H1 (cell line): Measurements from ENCODE around the gene FAM234A. TPM values are rescaled to one million over a fixed set of nuclear protein-coding genes. Genes with fewer than 3 reads are reported as not detected.

Experiments used
- CTCF ChIA-PET: fragments of 300-600 bp; sonication (Branson Sonifier 250); formaldehyde crosslinking; loops from one replicate; lab custom pipeline; 2021; ENCODE audit not compliant: partially characterized antibody; lab: Charles Lee
- POLR2A ChIA-PET: fragments of 300-600 bp; sonication (Branson Sonifier 250); formaldehyde crosslinking; loops from one replicate; lab custom pipeline; 2021; ENCODE audit warnings: inconsistent platforms; ENCODE audit not compliant: partially characterized antibody; lab: Charles Lee
- DNase-seq, 2 experiments: peaks; one replicate each; pipeline versions ENCODE4 v3.0.0 to v3.0.0-alpha.2; 2010 to 2022; ENCODE audit warnings: low spot score in 2 of 2, low read depth in 1 of 2, mixed read lengths in 1 of 2
- FAIRE-seq: peaks from 2 replicates; lab custom pipeline; 2011; peaks lifted over from hg19 to GRCh38; lab: Jason Lieb, UNC
- H2AFZ ChIP-seq: 2 replicates; pipeline ENCODE4 v1.8.1; 2012; ENCODE audit warnings: low read length, inconsistent platforms
- H2AK5ac ChIP-seq: 2 replicates; pipeline ENCODE4 v1.6.1; 2013; ENCODE audit warnings: low read depth, low read length
- H2BK120ac ChIP-seq: replicated peaks from 2 replicates; pipeline ENCODE3; 2013; ENCODE audit warnings: low read depth, low read length, inconsistent platforms
- H2BK12ac ChIP-seq: 2 replicates; pipeline ENCODE4 v1.6.1; 2013; ENCODE audit warnings: low read depth, low read length
- H2BK15ac ChIP-seq: 2 replicates; pipeline ENCODE4 v1.6.1; 2013; ENCODE audit warnings: low read length
- H2BK20ac ChIP-seq: 2 replicates; pipeline ENCODE4 v1.6.1; 2013; ENCODE audit warnings: low read length
- H2BK5ac ChIP-seq: 2 replicates; pipeline ENCODE4 v1.6.1; 2013; ENCODE audit warnings: low read depth, low read length
- H3K14ac ChIP-seq: 2 replicates; pipeline ENCODE4 v1.6.1; 2013; ENCODE audit warnings: inconsistent platforms; ENCODE audit not compliant: insufficient read length
- H3K18ac ChIP-seq: 2 replicates; pipeline ENCODE4 v1.6.1; 2013; ENCODE audit warnings: low read length; ENCODE audit errors: extremely low read depth
- H3K23ac ChIP-seq: 2 replicates; pipeline ENCODE4 v1.6.1; 2013; ENCODE audit warnings: inconsistent platforms; ENCODE audit not compliant: insufficient read length
- H3K23me2 ChIP-seq: 2 replicates; pipeline ENCODE4 v1.6.1; 2013; ENCODE audit warnings: low read depth, low read length
- H3K27ac ChIP-seq: 2 replicates; pipeline ENCODE4 v1.6.1; 2011; ENCODE audit warnings: low read depth, low read length, inconsistent platforms
- H3K27me3 ChIP-seq, 4 experiments: replicated peaks in 1 of 4; 1 replicate in 1 of 4; 2 replicates in 3 of 4; pipeline versions ENCODE4 v1.6.1 to v1.8.1; 2011 to 2013; ENCODE audit warnings: low read length in 3 of 4, mild to moderate bottlenecking in 3 of 4, inconsistent platforms in 2 of 4, mixed read lengths in 2 of 4, moderate library complexity in 1 of 4; ENCODE audit not compliant: control insufficient read depth in 3 of 4, insufficient read depth in 3 of 4; ENCODE audit errors: extremely low read depth in 1 of 4
- H3K36me3 ChIP-seq, 4 experiments: 2 replicates each; pipeline versions ENCODE4 v1.6.1 to v1.8.1; 2011 to 2013; ENCODE audit warnings: mild to moderate bottlenecking in 4 of 4, low read length in 3 of 4, moderate library complexity in 2 of 4, control low read depth in 1 of 4, inconsistent platforms in 1 of 4; ENCODE audit not compliant: insufficient read depth in 4 of 4, control insufficient read depth in 2 of 4
- H3K4ac ChIP-seq: replicated peaks from 2 replicates; pipeline ENCODE3; 2013; ENCODE audit warnings: low read length, low read depth, mixed read lengths, inconsistent platforms; ENCODE audit not compliant: insufficient read length
- H3K4me1 ChIP-seq, 4 experiments: replicated peaks in 1 of 4; 1 replicate in 1 of 4; 2 replicates in 3 of 4; pipeline versions ENCODE4 v1.6.1 to v1.8.1; 2011 to 2013; ENCODE audit warnings: low read length in 3 of 4, inconsistent platforms in 2 of 4, mixed read lengths in 1 of 4; ENCODE audit not compliant: insufficient read depth in 4 of 4, control insufficient read depth in 3 of 4
- H3K4me2 ChIP-seq, 2 experiments: 2 replicates each; pipeline versions ENCODE4 v1.6.1 to v1.8.1; 2011 to 2013; ENCODE audit warnings: low read depth in 2 of 2, low read length in 2 of 2, control low read depth in 1 of 2, inconsistent platforms in 1 of 2, mild to moderate bottlenecking in 1 of 2; ENCODE audit not compliant: insufficient read depth in 1 of 2
- H3K4me3 ChIP-seq, 4 experiments: fragments of 200-600, 300-600 bp in 1 of 4; sonication (generic), shearing (Covaris generic), sonication (Bioruptor Twin) in 1 of 4; 2 replicates each; pipeline versions ENCODE4 v1.5.1 to v1.8.1; 2011 to 2016; ENCODE audit warnings: low read length in 4 of 4, low read depth in 3 of 4, control low read depth in 2 of 4, inconsistent platforms in 2 of 4, mild to moderate bottlenecking in 2 of 4, mixed read lengths in 1 of 4, moderate library complexity in 1 of 4; ENCODE audit not compliant: insufficient read depth in 2 of 4; ENCODE audit errors: extremely low read depth in 1 of 4
- H3K56ac ChIP-seq: replicated peaks from 2 replicates; pipeline ENCODE3; 2013; ENCODE audit warnings: low read depth, mild to moderate bottlenecking, mixed read lengths, low read length, inconsistent platforms; ENCODE audit not compliant: insufficient read length
- H3K79me1 ChIP-seq: 2 replicates; pipeline ENCODE4 v1.6.1; 2013; ENCODE audit warnings: low read depth, low read length, control low read depth
- H3K79me2 ChIP-seq, 2 experiments: 2 replicates each; pipeline versions ENCODE4 v1.6.1 to v1.8.1; 2012 to 2013; ENCODE audit warnings: low read length in 2 of 2, mild to moderate bottlenecking in 2 of 2, inconsistent platforms in 1 of 2; ENCODE audit not compliant: insufficient read depth in 2 of 2, control insufficient read depth in 1 of 2
- H3K9ac ChIP-seq, 4 experiments: replicated peaks in 1 of 4; 1 replicate in 1 of 4; 2 replicates in 3 of 4; pipeline versions ENCODE4 v1.6.1 to v1.8.1; 2011 to 2013; ENCODE audit warnings: low read depth in 3 of 4, low read length in 3 of 4, control low read depth in 2 of 4, mild to moderate bottlenecking in 2 of 4, moderate library complexity in 2 of 4, inconsistent platforms in 1 of 4; ENCODE audit errors: extremely low read depth in 1 of 4
- H3K9me3 ChIP-seq, 2 experiments: 2 replicates each; pipeline versions ENCODE4 v1.6.1 to v1.8.1; 2012 to 2013; ENCODE audit warnings: mild to moderate bottlenecking in 2 of 2, moderate library complexity in 2 of 2, control low read depth in 1 of 2, inconsistent platforms in 1 of 2, low read depth in 1 of 2, low read length in 1 of 2, mixed read lengths in 1 of 2; ENCODE audit not compliant: insufficient read depth in 2 of 2
- H4K20me1 ChIP-seq, 2 experiments: replicated peaks in 1 of 2; 2 replicates each; pipeline versions ENCODE3 to v1.8.1; 2011 to 2013; ENCODE audit warnings: inconsistent platforms in 2 of 2, low read length in 2 of 2, mild to moderate bottlenecking in 1 of 2; ENCODE audit not compliant: insufficient read depth in 2 of 2, control insufficient read depth in 1 of 2
- H4K5ac ChIP-seq: 2 replicates; pipeline ENCODE4 v1.6.1; 2013; ENCODE audit warnings: low read length, low read depth, mixed read lengths, inconsistent platforms; ENCODE audit not compliant: insufficient read length
- H4K8ac ChIP-seq: 2 replicates; pipeline ENCODE4 v1.8.0; 2013; ENCODE audit warnings: mild to moderate bottlenecking, moderate library complexity, low read length, inconsistent platforms; ENCODE audit not compliant: insufficient read depth; ENCODE audit errors: extremely low read depth
- H4K91ac ChIP-seq: replicated peaks from 2 replicates; pipeline ENCODE3; 2013; ENCODE audit warnings: low read length, mixed read lengths, inconsistent platforms; ENCODE audit not compliant: insufficient read length
- POLR2A ChIP-seq, 2 experiments: IDR thresholded peaks; 1 replicate in 1 of 2; 2 replicates in 1 of 2; pipeline ENCODE4 v1.6.1; 2011; ENCODE audit warnings: low read depth in 2 of 2, low read length in 2 of 2, mild to moderate bottlenecking in 2 of 2; ENCODE audit errors: control extremely low read depth in 1 of 2
- RFX5 ChIP-seq: IDR thresholded peaks from 2 replicates; pipeline ENCODE4 v1.6.1; 2011; ENCODE audit warnings: low read depth, low read length, improper control_type of control experiment, borderline replicate concordance
- RNF2 ChIP-seq: fragments of 200-900, 300-1000 bp; sonication (generic); IDR thresholded peaks from 2 replicates; pipeline ENCODE4 v1.7.1; 2016; ENCODE audit warnings: borderline replicate concordance, low read depth, mild to moderate bottlenecking, antibody characterized with exemption, low read length; ENCODE audit not compliant: poor library complexity, severe bottlenecking; ENCODE audit errors: missing control alignments
- WGBS, 2 experiments: shearing (Covaris generic) in 1 of 2; methylation state at CpG; one replicate each; pipeline versions ENCODE4 v1.1.6 to v1.1.7; 2013 to 2015; ENCODE audit warnings: low lambda C conversion rate in 2 of 2, mixed read lengths in 2 of 2, inconsistent platforms in 1 of 2, low coverage in 1 of 2, missing lambda C conversion rate in 1 of 2; ENCODE audit not compliant: insufficient replicate concordance in 2 of 2, insufficient coverage in 1 of 2, insufficient read length in 1 of 2; ENCODE audit errors: extremely low coverage in 1 of 2, missing lambda C conversion rate in 1 of 2; 5-methylcytosine and 5-hydroxymethylcytosine counted together
- polyA plus RNA-seq, 7 experiments: library from polyadenylated mRNA; depleted of rRNA in 3 of 7; stranded (reverse) in 5 of 7; unstranded in 2 of 7; fragments of >200 nt in 5 of 7; fragments of 200-250 nt in 2 of 7; gene quantifications; 1 replicate in 5 of 7; 2 replicates in 1 of 7; 4 replicates in 1 of 7; pipeline versions ENCODE4 v1.2.1 to v1.2.3, GENCODE V29; 2011 to 2013; ENCODE audit warnings: missing spikeins in 2 of 7, mixed read lengths in 2 of 7
- total RNA-seq: library from RNA; stranded (reverse); fragmentation: NEBNext Ultra II Directional; extraction: Animal tissue kit (Norgen Biotek cat#: 25700); gene quantifications from 2 replicates; pipeline ENCODE4 v1.2.1, GENCODE V29; 2021
- TF ChIP-seq, protein P1 (sequence below): IDR thresholded peaks from 2 replicates; pipeline ENCODE4 v1.6.1; 2012; ENCODE audit warnings: low read length, inconsistent platforms

The FAM234A gene
- total and polyA plus RNA-seq, 2 of the 8 experiments (the other 6 are each of a cell fraction or from before 2014, with no cell fraction given), result 80.6 to 104 TPM

DNA sequence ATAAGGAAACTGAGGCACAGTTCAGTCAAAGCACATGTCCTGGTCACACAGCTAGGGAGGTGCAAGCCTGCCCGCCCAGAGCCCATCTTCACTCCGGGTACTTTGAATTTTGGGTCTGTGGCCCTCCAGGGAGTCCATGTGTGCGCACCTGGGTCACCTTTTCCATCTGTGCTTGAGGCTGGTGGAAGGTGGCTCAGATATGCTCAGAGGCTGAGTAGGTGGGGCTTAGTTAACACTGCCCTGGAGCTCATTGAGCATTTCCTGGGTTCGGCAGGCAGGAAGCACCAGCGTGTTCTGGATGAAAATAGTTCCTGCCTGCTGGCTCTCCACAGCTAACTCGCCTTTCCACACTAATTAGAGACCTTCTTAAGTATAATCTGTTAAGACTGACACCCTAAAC lies 19.2 kb downstream of the FAM234A start:
- TF ChIP-seq POLR2A (IDR thresholded peaks at IDR 0.05; ENCODE audit: control extremely low read depth in 1 of 2, low read depth in 2 of 2, low read length in 2 of 2) (no peak), RNF2 (no peak), RFX5 (no peak)
- TF ChIP-seq, protein P1, sequence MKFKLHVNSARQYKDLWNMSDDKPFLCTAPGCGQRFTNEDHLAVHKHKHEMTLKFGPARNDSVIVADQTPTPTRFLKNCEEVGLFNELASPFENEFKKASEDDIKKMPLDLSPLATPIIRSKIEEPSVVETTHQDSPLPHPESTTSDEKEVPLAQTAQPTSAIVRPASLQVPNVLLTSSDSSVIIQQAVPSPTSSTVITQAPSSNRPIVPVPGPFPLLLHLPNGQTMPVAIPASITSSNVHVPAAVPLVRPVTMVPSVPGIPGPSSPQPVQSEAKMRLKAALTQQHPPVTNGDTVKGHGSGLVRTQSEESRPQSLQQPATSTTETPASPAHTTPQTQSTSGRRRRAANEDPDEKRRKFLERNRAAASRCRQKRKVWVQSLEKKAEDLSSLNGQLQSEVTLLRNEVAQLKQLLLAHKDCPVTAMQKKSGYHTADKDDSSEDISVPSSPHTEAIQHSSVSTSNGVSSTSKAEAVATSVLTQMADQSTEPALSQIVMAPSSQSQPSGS, result no peak
- no peak overlapping the region for H3K14ac ChIP-seq
- CTCF ChIA-PET, result interaction anchor here (0.9 to 1.4 kb wide), 4 partner anchors 9 to 72 kb away, joined by 3 to 4 read pairs (median 3); no protein-coding TSS in a partner anchor
- H4K20me1 ChIP-seq, result peaks cover 2 to 6% of the 10 kb centered on the region in 2 experiments
- no peak overlapping the region for H2BK15ac ChIP-seq
- POLR2A ChIA-PET, result interaction anchor here (2.1 to 2.3 kb wide), 2 partner anchors 16 to 25 kb away, joined by 5 to 6 read pairs; partner anchors contain the start of gene LUC7L
- no peak overlapping the region for H4K5ac ChIP-seq
- H3K9me3 ChIP-seq, result no peaks in the 10 kb centered on the region
- no peak overlapping the region for H3K4ac ChIP-seq
- no peaks in the 10 kb centered on the region; the same call in none of the 2 replicates for H3K79me1 ChIP-seq
- no peak overlapping the region for H3K4me3 ChIP-seq
- no peak overlapping the region for H3K56ac ChIP-seq
- H4K91ac ChIP-seq, result no peak overlapping the region
- no peak overlapping the region for H2AK5ac ChIP-seq
- H3K79me2 ChIP-seq, result no peaks in the 10 kb centered on the region
- H3K4me1 ChIP-seq, result no peaks in the 10 kb centered on the region
- H2BK20ac ChIP-seq, result no peak overlapping the region
- H4K8ac ChIP-seq, result no peak overlapping the region
- no peak overlapping the region for H3K23ac ChIP-seq
- H3K18ac ChIP-seq, result no peak overlapping the region
- no peak overlapping the region for H2BK12ac ChIP-seq
- no peak overlapping the region; a peak in 1 of 7 replicates for H3K9ac ChIP-seq
- no peak overlapping the region for H3K27ac ChIP-seq
- H2BK120ac ChIP-seq, result no peak overlapping the region
- H3K4me2 ChIP-seq, result no peak overlapping the region
- no peaks in the 10 kb centered on the region for H3K23me2 ChIP-seq
- H3K27me3 ChIP-seq, result no peaks in the 10 kb centered on the region
- FAIRE-seq (no peak), DNase-seq (no peak)
- H2AFZ ChIP-seq, result no peak overlapping the region
- H2BK5ac ChIP-seq, result no peak overlapping the region
- WGBS, 2 experiments, result 93% methylated on average over 6 of the region's 6 CpGs; no CpG with 5 or more reads in 1 of the 2 experiments
- H3K36me3 ChIP-seq, result peaks cover 0 to 14% (median 3%) of the 10 kb centered on the region in 4 experiments; a peak in 4 of 8 replicates
